HCT116 (cell line): Measurements from ENCODE around the gene PRSS36.

Source experiments
- CEBPB ChIP-seq: IDR thresholded peaks from 2 replicates; pipeline ENCODE4 v1.6.1; 2012; ENCODE audit warnings: low read depth
- CTCF ChIP-seq, 3 experiments: fragments of 200-600 bp in 1 of 3; sonication (generic) in 1 of 3; IDR thresholded peaks in 2 of 3; conservative IDR thresholded peaks in 1 of 3; 2 replicates each; pipeline ENCODE4 v1.5.1; 2012 to 2017; ENCODE audit warnings: low read depth in 2 of 3, low read length in 2 of 3, antibody characterized with exemption in 1 of 3, borderline replicate concordance in 1 of 3, control low read depth in 1 of 3, mild to moderate bottlenecking in 1 of 3, mixed read lengths in 1 of 3, mixed run types in 1 of 3, moderate library complexity in 1 of 3; ENCODE audit not compliant: insufficient read depth in 1 of 3
- ELF1 ChIP-seq: IDR thresholded peaks from 2 replicates; pipeline ENCODE4 v1.6.1; 2012; ENCODE audit warnings: low read depth, borderline replicate concordance
- EZH2 ChIP-seq: fragments of 200-600 bp; sonication (generic); IDR thresholded peaks from 2 replicates; pipeline ENCODE4 v1.6.1; 2017; ENCODE audit warnings: antibody characterized with exemption, mixed run types
- JUND ChIP-seq: IDR thresholded peaks from 2 replicates; pipeline ENCODE4 v1.6.1; 2012
- MAX ChIP-seq: IDR thresholded peaks from 2 replicates; pipeline ENCODE4 v1.6.1; 2012
- POLR2A ChIP-seq: IDR thresholded peaks from 2 replicates; pipeline ENCODE4 v1.7.0; 2011; ENCODE audit warnings: borderline replicate concordance; ENCODE audit not compliant: insufficient read depth, insufficient read length; ENCODE audit errors: extremely low read depth
- POLR2AphosphoS5 ChIP-seq: IDR thresholded peaks from 2 replicates; pipeline ENCODE4 v1.6.1; 2011; ENCODE audit warnings: mild to moderate bottlenecking, low read depth, low read length, moderate library complexity
- RAD21 ChIP-seq: IDR thresholded peaks from 2 replicates; pipeline ENCODE4 v1.6.1; 2012; ENCODE audit warnings: low read depth, mild to moderate bottlenecking
- SP1 ChIP-seq: IDR thresholded peaks from 2 replicates; pipeline ENCODE4 v1.6.1; 2012; ENCODE audit warnings: low read depth
- YY1 ChIP-seq: IDR thresholded peaks from 2 replicates; pipeline ENCODE4 v1.6.1; 2011; ENCODE audit warnings: low read length, low read depth, moderate library complexity, mild to moderate bottlenecking; ENCODE audit not compliant: insufficient replicate concordance; ENCODE audit errors: extremely low read depth

- TF ChIP-seq CTCF (IDR thresholded peaks at IDR 0.05 in 2 of 3, conservative IDR thresholded peaks at IDR 0.05 in 1 of 3; ENCODE audit: borderline replicate concordance in 1 of 3, insufficient read depth in 1 of 3, low read depth in 2 of 3, low read length in 2 of 3) (no peak), JUND (no peak), CEBPB (no peak), YY1 (no peak), MAX (no peak), POLR2A (no peak), RAD21 (no peak), EZH2 (no peak), ELF1 (no peak), POLR2AphosphoS5 (no peak), SP1 (no peak)
These were observed 7.3 kb upstream of the PRSS36 start for GRCh38 chr16:31157136-31157535.
